NOMO-1 (cell line): Measurements from ENCODE around the gene POLE4.

Source experiments
- DNase-seq, 2 experiments: peaks; one replicate each; lab custom pipeline; 2025; ENCODE audit not compliant: unreplicated experiment in 2 of 2; lab: John Stamatoyannopoulos, UW

The POLE4 gene, protein sequence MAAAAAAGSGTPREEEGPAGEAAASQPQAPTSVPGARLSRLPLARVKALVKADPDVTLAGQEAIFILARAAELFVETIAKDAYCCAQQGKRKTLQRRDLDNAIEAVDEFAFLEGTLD

DNA sequence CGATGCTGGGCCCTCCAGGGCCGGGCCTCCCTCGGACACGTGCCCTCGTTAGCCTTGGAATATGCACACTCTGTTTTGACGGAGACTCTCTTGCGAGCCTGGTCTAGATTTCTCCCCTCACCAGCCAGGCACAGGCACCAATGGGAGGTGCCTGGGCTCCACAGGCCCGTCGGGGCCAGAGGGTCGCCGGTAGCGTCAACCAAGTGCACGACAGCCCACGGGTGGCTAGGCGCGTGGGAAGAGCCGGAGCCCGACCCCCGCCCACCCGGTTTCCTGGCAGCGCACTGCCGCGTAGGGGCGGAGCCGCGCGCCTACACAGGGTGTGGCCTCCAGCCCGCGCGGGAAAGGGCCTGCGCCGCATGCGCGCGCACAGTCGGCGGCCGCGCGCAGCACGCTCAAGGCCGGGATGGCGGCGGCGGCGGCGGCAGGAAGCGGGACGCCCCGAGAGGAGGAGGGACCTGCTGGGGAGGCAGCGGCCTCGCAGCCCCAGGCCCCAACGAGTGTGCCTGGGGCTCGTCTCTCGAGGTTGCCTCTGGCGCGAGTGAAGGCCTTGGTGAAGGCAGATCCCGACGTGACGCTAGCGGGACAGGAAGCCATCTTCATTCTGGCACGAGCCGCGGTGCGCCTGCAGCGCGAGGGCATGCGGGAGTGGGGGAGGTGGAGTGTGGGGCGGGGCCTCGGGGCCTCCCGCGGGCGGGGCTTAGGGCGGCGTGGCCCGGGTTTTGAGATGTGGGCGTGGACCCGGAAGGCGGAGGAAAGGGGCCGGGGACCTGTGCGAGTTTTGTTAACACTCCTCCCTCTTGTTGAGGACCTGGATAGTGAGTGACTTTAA is at the start of gene POLE4:
Gene POLE4 (plus strand): TSS at position 370 of the 832 bp plus-strand sequence. CDS start 37 bp downstream, at position 407.
- DNase-seq, result peak; percentile 83 to 91

- no peak for DNase-seq
Observed at GRCh38 chr2:74908748-74909444, 49.5 kb upstream of the POLE4 start.

DNA sequence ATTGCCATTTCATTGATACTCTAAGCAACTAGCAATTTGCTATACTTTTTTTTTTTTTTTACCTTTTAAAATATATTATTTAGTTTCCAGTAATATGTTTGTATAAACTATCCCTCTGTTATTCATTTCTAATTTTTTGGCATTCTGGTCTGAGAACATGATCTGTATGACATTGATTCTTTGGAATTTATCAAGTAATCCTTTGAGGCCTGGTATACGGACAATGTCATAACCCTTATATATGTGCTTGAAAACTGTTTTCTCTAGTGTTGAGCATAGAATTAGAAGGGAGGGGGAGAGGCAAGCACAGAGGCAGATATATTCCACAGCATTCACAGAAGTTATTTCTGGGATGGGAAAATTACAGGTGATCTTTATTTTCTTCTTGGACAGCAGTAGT is 48.2 kb upstream of the POLE4 start:
- DNase-seq, result no peak

DNA sequence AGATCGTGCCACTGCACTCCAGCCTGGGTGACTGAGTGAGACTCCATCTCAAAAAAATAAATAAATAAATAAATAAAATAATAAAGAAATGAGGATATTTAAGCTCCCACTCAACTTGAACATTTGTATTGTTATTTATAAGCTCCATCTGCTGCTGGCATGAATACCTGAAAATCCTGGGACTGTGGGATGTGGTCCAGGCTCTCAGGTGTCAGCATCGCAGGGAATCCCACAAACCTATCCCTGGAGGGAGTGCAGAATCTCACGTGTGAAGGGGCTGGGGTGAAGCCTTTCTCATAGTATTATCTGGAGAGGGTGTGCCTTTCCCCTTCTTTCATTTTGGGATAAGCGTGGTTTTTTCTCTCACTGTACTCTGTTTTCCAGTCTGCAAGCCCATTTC is 47.4 kb upstream of the POLE4 start:
- no peak for DNase-seq

GRCh38 chr2:74915743-74916142 is 42.7 kb upstream of the POLE4 start:
- no peak for DNase-seq

- no peak for DNase-seq
Observed at GRCh38 chr2:74916394-74916793, 42.0 kb upstream of the POLE4 start.

DNA sequence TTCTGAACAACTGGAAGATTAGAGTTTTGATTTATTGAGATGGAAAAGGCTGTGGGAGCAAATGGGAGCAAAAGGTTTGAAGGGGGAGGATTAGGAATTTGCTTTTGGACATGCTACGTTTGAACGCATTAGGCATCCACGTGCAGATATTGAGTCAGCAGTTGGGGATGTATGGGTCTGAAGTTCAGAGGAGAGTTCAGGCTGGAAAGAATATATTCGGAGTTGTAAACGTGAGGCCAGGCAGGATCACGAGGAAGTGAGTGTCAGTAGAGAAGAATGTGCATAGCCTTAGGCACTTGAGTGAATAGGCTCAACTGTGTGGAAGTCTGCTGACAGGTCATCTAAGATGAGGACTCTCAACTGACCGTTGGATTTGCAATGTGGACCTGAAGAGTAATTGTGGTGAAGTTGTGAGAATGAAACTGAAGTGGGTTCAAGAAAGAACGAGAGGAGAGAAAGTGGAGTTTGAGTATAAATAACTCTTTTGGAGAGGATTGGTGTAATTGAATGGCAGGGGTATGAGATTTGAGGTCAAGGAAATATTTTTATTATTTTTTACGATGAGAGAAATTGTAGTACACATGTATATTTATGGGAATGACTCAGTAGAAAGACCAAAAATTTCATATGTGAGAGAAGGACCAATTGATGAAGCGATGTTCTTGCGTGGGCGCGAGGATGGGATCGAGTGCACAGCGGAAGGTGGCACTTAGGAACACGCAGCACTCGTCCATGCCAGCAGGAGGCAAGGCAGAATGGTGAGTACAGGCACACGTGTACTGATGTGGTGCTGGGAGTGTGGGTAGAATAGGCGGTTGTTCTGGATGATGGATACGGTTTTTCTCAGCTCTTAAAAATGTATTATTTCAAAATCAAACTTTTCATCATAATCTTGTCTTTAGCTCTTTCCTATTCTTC is 40.5 kb upstream of the POLE4 start:
- DNase-seq, result no peak

DNA sequence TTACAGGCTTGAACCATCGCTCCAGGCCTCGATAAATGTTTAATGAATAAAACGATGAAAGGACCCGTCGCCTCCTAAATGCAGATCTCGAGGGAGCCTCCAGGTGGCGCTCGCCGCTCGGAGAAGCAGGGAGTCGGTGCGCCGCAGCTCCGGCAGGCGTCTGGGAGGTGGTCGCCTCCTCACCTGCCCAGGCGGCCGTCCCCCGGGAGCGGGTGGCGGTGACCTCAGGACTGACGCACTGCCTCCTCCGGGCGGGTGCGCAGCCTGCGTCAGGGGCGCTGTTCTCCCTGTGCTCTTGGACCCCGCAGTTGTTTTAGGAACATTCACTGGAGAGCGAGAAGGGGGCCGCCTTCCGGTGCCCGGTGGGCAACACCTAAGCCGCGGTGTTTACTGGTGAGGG is 38.6 kb upstream of the POLE4 start:
- DNase-seq, result peak; percentile 27 to 35

DNA sequence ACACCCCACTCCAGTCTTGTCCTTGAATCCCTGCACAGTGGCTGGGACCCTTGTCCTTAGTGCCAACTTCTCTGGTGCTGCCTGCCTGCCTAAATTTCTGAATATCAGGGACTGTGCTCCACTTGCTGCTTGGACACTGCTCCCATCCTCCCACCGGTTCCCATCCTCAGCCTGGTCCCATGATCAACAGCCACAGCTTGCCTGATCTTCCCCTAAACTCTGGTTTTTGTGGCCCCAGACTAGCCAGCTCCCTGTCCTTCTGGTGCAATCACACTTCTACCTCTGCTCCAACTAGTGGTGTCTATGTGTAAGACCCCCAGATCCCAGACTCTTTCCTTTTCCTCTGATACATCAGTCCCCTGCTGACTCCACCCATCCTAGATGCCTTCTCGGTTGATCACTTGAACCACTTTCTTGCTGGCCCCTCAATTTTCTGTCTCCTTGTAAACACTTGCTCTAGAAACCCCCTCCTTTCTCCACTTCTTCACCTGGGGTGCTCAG is 37.2 kb upstream of the POLE4 start:
- DNase-seq, result no peak

DNA sequence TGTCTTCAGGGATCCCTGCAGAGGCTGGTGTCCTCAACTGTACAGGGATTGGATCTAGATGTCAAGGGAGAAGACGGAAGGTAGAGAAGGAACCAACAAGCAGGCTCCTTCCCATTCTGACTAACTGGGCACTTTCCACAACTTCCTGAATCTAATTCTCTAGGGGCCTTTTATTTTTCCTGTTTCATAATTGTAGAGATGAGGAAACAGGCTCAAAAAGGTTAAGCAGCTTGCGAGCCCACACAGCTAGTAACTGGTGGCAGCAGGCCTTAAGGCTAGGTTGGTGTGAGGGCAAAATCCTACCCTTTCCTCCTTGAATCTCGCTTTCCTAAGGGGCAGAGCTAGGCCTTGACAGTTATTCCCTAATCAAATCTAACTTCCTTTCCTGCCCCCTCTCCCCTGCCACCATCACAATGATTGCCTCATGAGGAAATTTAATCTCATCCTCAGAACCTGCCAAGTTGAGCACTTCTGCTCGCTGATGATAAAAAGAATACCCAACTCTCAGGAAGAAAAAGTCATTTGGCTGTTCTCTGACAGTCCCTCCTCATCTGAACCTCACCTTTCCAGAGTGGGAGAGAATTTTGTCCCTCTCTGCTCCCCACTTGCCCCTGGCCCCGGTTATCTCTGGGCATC is 35.7 kb upstream of the POLE4 start:
- peak; percentile 81 to 87 for DNase-seq

DNA sequence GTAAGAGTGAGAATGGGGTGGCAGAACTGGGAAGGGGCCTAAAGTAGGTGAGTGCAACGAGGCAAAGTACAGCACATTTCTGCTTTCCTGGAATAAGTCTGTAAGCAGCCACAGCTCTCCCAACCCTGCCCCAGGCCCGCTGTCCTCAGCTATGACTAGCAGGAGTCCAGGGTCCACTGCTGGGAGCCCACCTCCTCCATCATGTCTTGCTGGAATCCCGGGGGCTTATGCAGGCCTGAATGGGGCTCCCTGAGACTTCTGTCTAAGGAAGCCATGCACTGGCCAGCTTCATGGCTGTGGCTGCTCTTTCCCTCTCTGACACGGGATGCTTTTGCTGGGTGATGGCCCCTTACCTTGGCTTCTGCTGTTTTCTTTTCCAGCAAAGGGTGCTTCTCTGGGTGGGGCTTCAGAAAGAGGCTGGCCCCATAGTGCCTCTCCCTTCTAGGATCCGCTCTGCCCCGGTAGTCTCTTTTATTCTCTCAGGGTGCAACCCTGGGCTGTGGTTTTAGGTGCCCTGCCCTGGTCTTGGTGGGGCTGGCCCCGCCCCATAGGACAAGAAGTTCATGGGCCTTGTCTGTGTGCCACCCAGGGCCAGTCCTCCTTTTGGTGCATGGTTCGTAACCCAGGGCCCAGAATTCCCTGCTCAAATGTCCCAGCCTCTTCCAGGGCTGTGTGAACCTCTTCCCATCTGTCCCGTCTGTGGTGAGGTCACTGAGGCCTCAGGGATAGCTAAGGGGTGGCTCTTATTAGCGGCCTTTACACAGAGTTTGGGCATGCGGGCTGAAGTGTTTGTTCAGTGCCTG is 33.8 kb upstream of the POLE4 start:
- DNase-seq, result no peak

- DNase-seq, result no peak
Observed at GRCh38 chr2:74925361-74925786, 33.1 kb upstream of the POLE4 start.

- no peak for DNase-seq
Observed at GRCh38 chr2:74927621-74928020, 30.8 kb upstream of the POLE4 start.

GRCh38 chr2:74930811-74931486 is 27.5 kb upstream of the POLE4 start:
- no peak for DNase-seq

GRCh38 chr2:74931940-74932339 is 26.5 kb upstream of the POLE4 start:
- no peak for DNase-seq

GRCh38 chr2:74935975-74936391 is 22.5 kb upstream of the POLE4 start:
- DNase-seq, result no peak

GRCh38 chr2:74937221-74937880 is 21.1 kb upstream of the POLE4 start:
- no peak for DNase-seq

DNA sequence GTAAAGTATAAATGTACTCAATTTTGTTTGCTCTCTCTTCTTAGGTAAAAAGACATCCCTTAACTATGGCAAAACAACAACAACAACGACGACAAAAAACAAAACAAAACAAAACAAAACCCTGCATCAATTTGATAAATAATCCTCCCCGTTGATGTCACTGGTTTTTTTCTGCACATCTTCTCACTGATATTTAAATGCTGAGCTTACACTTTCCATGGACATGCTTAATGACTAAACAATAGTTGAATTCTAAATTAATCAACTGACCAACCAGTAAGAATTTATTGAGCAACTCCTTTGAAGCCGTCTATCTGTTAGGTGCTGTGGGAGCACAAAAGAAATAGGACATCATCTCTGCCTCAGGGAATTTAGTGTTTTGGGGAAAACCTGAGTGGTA is 20.2 kb upstream of the POLE4 start:
- no peak for DNase-seq
